ENCODE data around the gene CLDN22. TPM values are rescaled to one million over a fixed set of nuclear protein-coding genes. Genes with fewer than 3 reads are reported as not detected.

Gene CLDN22
- total RNA-seq, 1 experiment from 2014 or later, result not detected

DNA sequence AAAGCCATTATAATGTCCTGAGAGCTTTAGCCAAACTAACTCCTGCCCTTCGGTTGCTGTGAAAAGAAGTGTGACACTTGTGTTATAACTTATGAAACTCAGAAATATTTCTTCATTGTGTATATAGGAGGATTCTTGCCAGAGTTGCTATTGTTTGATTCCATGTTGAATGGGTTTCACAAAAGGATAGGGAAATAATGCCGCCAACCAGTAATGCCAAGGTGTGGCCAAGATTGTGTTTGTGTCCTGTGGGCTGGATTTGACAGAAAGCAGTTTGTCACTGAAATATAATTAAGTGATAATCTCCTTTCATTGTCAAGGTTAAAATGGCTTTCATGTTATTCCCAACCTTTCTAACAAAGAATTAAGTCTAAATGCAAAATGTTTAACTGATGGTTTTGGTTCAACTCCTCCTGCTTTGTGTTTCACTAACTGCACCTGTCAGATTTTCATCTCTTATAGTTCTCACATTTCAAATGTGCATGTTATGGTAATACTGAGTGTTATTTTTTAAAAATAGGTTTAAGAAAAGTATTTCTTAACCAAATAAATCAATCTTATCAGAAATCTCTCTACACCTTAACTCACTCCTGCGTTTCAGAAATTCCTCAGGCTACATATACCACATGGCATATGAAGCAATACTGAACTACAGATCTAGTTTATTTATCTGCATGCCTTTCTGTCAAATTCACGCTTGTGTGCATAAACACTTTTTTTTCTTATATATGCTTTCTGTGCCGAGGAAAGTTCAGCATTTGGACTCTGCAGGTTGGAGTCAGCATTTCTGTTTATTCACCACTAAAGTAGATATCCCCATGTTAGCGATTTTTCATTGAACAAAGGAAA, at the start of gene CLDN22 (continued):
- TF ChIP-seq SP1 (IDR thresholded peaks at IDR 0.05; ENCODE audit: low read depth), result no peak

- H3K36me3 ChIP-seq (ENCODE audit: control insufficient read depth in 1 of 2, insufficient read depth in 2 of 2, low read length in 2 of 2), result no peaks in the 10 kb centered on the region
Measured at GRCh38 chr4:183369073-183369472, 49.0 kb upstream of the CLDN22 start.

DNA sequence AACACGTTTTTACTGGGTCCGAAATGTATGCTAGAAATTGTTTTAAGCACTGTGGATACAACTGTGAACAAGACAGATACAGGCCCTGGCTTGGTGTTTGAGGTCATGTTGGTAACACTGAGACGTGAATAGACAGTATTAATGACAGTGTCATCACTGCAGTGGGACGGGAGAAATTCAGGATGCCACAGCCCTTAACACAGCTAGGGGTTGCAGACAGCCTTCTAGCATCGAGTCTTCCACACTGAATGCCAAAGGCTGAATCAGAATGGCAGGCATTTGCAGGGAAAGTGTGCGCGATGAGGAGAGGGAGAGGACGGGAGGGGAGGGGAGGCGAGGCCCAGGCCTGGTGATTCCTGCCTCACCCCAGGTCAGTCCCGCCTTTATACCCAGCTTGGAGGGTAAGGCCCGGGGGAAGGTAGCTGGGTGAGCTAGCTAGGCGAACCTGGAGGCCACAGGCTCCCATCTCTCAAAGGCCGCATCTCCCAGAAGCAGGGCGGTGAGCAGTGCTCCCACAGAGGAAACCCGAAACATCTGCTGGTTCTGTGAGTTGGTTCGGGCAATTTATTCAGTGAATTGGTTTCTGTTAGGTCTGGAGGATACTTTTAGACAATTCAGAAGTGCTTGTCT, 46.2 kb upstream of the CLDN22 start:
- H3K9me2 ChIP-seq (ENCODE audit: insufficient read depth), result no peaks in the 10 kb centered on the region
- ATAC-seq (no peak), DNase-seq (ENCODE audit: low read depth, low spot score) (no peak)
- no peaks in the 10 kb centered on the region for H3K9me3 ChIP-seq (ENCODE audit: control insufficient read depth in 1 of 2, insufficient read depth in 1 of 2, low read depth in 1 of 2, low read length in 2 of 2)
- H3K27me3 ChIP-seq (ENCODE audit: insufficient read depth, low read length), result no peaks in the 10 kb centered on the region
- no peak overlapping the region for H2AFZ ChIP-seq (ENCODE audit: low read depth, low read length, poor library complexity, severe bottlenecking)
- H3K4me1 ChIP-seq (ENCODE audit: control insufficient read depth in 1 of 2, insufficient read depth in 2 of 2, low read length in 2 of 2), result peaks cover 0 to 7% of the 10 kb centered on the region in 2 experiments; a peak in 2 of 4 replicates
- H3K36me3 ChIP-seq (ENCODE audit: control insufficient read depth in 1 of 2, insufficient read depth in 2 of 2, low read length in 2 of 2), result no peaks in the 10 kb centered on the region
- no peak overlapping the region for H3K4me2 ChIP-seq (ENCODE audit: low read length)
- ChIA-PET CTCF (interaction anchor here (0.5 kb wide), 1 partner anchor 19 kb away, joined by 3 read pairs; no protein-coding TSS in a partner anchor), RAD21 (ENCODE audit: low non-redundant PET in 1 of 2, low total read pairs in 2 of 2, uncharacterized antibody in 2 of 2, unreplicated experiment in 2 of 2) (no interaction called here), POLR2A (no interaction called here)
- H3K9ac ChIP-seq (ENCODE audit: low read length), result no peak overlapping the region
- no peak overlapping the region for H3K27ac ChIP-seq (ENCODE audit: low read depth, low read length)
- H4K20me1 ChIP-seq (ENCODE audit: insufficient read depth), result no peaks in the 10 kb centered on the region
- no TSS peak for BruUV-seq (replicated peaks)
- H3K79me2 ChIP-seq (ENCODE audit: insufficient read depth, low read length), result no peaks in the 10 kb centered on the region
- no peak overlapping the region for H3K4me3 ChIP-seq (replicated peaks in 1 of 2; ENCODE audit: low read depth in 1 of 2, low read length in 2 of 2)
- intact Hi-C loops (cut with micrococcal nuclease), result no loop called here
- TF ChIP-seq FOSL1 (IDR thresholded peaks at IDR 0.05; ENCODE audit: low read depth) (no peak), CEBPB (IDR thresholded peaks at IDR 0.05; ENCODE audit: low read depth) (no peak), EGR1 (IDR thresholded peaks at IDR 0.05; ENCODE audit: low read depth) (no peak), SP1 (IDR thresholded peaks at IDR 0.05; ENCODE audit: low read depth) (no peak), ELF1 (IDR thresholded peaks at IDR 0.05; ENCODE audit: borderline replicate concordance, low read depth) (no peak), SRF (IDR thresholded peaks at IDR 0.05; ENCODE audit: low read depth) (no peak), POLR2AphosphoS5 (IDR thresholded peaks at IDR 0.05; ENCODE audit: low read depth, low read length) (no peak), TCF7L2 (IDR thresholded peaks at IDR 0.05; ENCODE audit: borderline replicate concordance, extremely low read depth, insufficient read depth, insufficient read length) (no peak), MAX (IDR thresholded peaks at IDR 0.05) (no peak), EZH2phosphoT487 (IDR thresholded peaks at IDR 0.05; ENCODE audit: borderline replicate concordance) (no peak)
- TF ChIP-seq, protein P1, sequence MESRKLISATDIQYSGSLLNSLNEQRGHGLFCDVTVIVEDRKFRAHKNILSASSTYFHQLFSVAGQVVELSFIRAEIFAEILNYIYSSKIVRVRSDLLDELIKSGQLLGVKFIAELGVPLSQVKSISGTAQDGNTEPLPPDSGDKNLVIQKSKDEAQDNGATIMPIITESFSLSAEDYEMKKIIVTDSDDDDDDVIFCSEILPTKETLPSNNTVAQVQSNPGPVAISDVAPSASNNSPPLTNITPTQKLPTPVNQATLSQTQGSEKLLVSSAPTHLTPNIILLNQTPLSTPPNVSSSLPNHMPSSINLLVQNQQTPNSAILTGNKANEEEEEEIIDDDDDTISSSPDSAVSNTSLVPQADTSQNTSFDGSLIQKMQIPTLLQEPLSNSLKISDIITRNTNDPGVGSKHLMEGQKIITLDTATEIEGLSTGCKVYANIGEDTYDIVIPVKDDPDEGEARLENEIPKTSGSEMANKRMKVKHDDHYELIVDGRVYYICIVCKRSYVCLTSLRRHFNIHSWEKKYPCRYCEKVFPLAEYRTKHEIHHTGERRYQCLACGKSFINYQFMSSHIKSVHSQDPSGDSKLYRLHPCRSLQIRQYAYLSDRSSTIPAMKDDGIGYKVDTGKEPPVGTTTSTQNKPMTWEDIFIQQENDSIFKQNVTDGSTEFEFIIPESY (IDR thresholded peaks at IDR 0.05; ENCODE audit: extremely low read depth, insufficient replicate concordance, low read length), result no peak

More at GRCh38 chr4:183369073-183369472, 49.0 kb upstream of the CLDN22 start:
- ATAC-seq (no peak), DNase-seq (ENCODE audit: low read depth, low spot score) (no peak)
- no peak overlapping the region for H3K4me3 ChIP-seq (replicated peaks in 1 of 2; ENCODE audit: low read depth in 1 of 2, low read length in 2 of 2)
- ChIA-PET RAD21 (ENCODE audit: low non-redundant PET in 1 of 2, low total read pairs in 2 of 2, uncharacterized antibody in 2 of 2, unreplicated experiment in 2 of 2) (no interaction called here), CTCF (no interaction called here), POLR2A (no interaction called here)
- intact Hi-C loops (cut with micrococcal nuclease), result no loop called here
- H3K9ac ChIP-seq (ENCODE audit: low read length), result no peak overlapping the region
- H3K27ac ChIP-seq (ENCODE audit: low read depth, low read length), result no peak overlapping the region
- H3K9me3 ChIP-seq (ENCODE audit: control insufficient read depth in 1 of 2, insufficient read depth in 1 of 2, low read depth in 1 of 2, low read length in 2 of 2), result no peaks in the 10 kb centered on the region
- H3K4me2 ChIP-seq (ENCODE audit: low read length), result no peak overlapping the region
- H3K9me2 ChIP-seq (ENCODE audit: insufficient read depth), result no peaks in the 10 kb centered on the region
- TF ChIP-seq POLR2AphosphoS5 (IDR thresholded peaks at IDR 0.05; ENCODE audit: low read depth, low read length), result no peak
- no peaks in the 10 kb centered on the region for H3K27me3 ChIP-seq (ENCODE audit: insufficient read depth, low read length)
- H3K4me1 ChIP-seq (ENCODE audit: control insufficient read depth in 1 of 2, insufficient read depth in 2 of 2, low read length in 2 of 2), result no peaks in the 10 kb centered on the region
- no peaks in the 10 kb centered on the region for H3K79me2 ChIP-seq (ENCODE audit: insufficient read depth, low read length)
- H4K20me1 ChIP-seq (ENCODE audit: insufficient read depth), result no peaks in the 10 kb centered on the region
- BruUV-seq (replicated peaks), result no TSS peak
- H2AFZ ChIP-seq (ENCODE audit: low read depth, low read length, poor library complexity, severe bottlenecking), result no peak overlapping the region
